HG03439 (cell line): ENCODE data around the gene SMOC1.

Experiments
- ATAC-seq: cut with Tn5 transposase; IDR thresholded peaks from one replicate; pipeline ENCODE4 v1.9.1; 2021; ENCODE audit warnings: mild to moderate bottlenecking, moderate library complexity; ENCODE audit not compliant: unreplicated experiment

SMOC1 gene

DNA sequence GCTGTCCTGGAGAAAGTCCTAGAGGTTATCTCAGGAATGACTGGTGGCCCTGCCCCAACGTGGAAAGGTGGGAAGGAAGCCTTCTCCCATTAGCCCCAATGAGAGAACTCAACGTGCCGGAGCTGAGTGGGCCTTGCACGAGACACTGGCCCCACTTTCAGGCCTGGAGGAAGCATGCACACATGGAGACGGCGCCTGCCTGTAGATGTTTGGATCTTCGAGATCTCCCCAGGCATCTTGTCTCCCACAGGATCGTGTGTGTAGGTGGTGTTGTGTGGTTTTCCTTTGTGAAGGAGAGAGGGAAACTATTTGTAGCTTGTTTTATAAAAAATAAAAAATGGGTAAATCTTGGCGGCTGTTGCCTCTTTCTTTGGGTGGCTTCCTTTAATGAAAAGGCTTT, 152.8 kb downstream of the SMOC1 start:
- no peak for ATAC-seq

DNA sequence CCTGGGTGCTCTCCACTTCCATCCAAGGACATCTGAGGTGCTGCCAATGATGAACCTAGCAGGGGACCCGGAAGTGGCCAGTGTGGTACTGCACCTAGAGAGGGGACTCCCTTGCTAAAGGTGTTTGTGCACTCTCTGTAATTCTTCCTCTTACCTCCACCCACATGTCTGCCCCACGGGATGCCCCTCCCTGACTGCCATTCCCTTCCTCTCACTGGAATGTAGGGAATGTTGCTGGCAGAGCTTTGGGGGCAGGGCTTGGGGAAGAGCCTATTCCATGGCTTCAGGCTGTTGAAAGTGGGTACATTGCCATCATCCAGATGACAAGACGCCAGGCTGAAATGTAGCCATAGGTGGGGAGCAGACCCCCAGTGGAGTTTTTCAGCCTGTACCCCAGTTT, 153.2 kb downstream of the SMOC1 start:
- ATAC-seq = no peak

DNA sequence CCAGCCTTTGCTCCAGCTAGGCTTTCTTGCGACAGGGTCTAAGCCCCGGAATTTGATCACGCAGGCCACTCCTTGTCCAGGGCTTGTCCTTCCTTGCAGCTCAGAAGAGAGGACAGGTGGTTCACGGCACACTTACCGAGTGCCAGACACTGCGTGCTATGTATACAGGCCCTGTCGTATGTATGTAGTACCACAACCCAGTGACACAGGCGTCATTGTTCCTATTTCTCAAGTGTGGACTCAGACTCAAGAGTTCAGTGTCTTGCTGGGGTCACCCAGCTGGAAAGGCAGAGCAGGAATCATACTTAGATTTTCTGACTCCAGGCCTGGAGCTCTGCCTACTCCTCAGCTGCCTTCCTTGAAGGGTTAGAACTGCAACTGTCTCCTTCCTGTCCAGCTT, 153.9 kb downstream of the SMOC1 start:
- no peak for ATAC-seq

DNA sequence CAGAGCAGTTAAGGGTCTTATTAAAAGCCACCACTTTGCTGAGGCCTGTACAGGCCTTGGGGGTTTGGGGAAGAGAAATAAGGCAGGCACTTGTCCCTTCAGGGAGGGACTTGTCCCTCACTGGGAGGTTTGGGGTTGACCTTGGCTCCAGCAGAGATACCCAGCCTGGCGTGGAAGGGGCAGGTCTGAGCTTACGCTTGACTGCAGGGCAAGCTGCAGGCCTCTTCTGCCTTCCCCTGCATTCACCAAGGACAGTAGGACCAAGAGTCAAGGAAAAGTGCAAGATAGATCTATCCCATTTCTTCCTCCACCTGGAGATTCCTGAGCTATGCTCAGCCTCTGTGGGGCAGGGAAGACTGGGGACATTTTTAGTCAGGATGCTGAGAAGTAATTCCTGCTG, 154.3 kb downstream of the SMOC1 start:
- ATAC-seq = no peak

DNA sequence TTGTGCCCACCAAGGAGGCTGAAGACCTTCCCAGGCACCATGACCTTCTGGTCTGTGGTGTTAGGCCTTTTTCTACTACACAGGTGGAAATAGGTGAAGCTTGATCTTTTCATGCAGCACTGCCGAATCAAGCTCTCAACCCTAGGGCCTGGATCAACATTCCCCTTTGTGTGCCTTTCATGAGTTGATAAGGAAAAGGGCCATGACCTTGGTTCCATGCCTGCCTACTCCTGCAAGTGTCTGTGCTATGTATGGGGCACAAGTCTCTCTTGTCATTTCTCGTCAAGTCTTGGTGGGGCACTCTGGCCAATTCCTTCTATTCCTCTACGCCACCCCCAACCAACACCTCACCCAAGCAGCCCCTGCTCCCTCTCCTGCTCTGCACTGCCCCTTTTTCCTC, 155.0 kb downstream of the SMOC1 start:
- no peak for ATAC-seq

DNA sequence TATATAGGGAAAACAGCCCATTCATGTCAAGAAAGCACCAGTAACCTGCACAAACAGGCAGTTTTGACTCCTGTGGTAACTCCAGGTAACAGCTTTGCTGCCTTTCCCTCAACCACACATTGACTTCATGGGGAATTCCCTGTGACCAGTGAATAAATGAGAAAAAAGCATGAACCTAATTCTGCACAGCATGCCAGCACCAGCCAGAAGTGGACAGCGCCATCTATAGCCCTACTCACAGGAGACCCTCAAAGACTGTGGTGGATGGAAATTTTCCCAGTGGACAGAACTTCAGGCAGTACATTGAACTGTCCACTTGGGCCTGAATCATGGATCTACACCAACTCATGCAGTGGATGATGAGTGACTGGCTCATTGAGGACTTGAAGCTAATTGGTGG, 157.4 kb downstream of the SMOC1 start:
- ATAC-seq = no peak

DNA sequence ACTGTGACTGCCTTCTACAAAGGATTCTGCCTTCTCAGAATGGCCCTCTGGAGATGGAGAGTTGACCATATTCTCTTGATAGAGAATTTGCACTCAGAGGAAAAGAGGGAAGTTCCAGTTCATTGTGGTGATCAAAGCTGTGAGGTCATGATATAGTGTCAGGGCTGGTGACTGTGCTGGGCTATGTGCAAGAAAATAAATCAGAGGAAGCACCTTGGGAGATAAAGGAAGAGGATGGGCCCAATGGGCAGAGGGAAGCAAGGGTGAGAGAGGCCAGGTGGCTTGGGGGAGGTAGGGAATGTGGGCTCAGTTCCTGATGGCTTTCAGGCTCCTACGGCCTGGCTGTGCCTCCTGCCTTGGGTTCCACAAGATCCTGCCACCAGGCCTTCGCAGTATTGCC, 163.8 kb downstream of the SMOC1 start:
- no peak for ATAC-seq

DNA sequence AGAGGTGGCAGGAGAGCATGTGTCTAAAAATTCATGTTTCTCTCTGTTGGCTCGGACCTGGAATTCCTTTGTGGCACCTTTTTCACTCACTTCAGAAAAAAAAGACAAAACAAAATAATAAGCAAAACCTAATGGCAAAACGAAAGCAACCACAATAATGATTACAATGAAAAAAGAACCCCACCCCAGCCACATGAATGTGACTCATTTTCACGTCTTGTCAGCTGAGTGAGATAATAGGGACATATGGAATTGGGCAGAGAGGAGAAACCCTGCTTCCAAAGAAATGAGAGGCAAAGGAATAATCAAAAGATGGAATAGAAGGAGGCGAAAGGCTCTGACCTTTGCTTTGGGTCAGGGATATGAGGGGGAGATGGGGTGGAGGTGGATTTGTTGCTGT, 166.1 kb downstream of the SMOC1 start:
- no peak for ATAC-seq

DNA sequence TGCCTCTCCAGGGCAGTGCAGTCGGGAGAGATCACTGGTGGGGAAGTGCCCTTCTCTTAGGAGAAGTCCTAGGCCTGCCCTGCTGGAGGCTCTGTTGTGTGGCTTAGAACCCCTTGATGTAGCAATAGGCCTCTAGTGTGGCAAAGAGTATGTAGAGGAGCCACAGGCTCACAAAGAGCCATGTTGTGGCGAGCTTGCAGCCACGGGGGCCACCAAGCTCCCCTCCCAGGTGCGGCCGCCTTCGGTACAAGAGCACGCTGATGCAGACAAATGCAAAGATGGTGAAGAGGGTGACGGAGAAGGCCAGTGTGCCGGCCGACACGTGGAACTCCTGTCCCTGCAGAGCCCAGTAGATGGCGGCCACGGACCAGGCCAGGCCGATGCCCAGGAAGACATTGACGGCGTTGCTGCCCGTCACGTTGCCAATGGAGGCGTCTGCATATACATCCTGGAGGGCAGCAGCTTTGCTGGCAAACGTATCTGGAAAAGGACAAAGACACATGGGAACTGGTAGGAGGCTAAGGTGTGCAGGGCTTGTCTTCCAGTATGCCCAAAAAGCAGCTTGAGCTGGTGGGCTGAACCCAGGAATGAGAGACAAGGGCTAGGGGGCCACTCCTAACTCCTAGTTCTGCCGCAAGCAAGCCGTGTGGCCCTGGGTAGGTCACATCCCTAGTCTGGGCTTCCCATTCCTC, 166.8 kb downstream of the SMOC1 start:
- no peak for ATAC-seq

DNA sequence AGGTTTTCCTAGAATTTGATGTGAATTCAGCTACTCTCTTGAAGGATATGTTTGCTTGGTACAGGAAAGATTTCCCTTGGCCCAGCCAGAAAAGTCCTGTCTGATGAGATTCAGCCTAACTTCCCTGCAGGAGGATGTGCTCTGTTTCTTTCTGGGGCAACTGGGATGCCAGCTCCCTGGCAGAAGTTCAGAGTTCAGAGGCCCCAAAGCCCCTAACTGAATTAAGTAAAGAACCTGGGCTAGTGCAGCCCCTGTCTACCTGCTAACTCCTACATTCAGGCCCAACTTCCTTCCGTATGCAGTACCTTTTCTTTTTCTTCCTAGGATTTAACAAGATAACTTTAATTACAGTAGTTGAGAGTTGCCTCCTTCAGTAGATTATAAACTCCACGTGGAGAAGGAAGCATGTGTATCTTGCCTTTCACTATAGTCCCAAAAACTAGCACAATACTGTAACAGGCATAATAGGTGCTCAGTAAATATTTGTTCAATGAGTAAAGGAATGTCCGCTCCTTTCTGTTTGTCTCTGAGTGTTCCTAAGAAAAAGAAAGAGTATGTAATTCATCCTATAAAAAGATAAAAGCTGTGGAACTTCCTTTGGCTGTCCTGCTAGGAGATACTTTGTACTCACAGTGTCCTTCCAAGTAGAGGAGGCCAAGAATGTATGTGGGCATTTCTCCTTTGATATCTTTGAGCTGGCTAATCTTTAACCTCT, 168.5 kb downstream of the SMOC1 start:
- ATAC-seq = no peak

DNA sequence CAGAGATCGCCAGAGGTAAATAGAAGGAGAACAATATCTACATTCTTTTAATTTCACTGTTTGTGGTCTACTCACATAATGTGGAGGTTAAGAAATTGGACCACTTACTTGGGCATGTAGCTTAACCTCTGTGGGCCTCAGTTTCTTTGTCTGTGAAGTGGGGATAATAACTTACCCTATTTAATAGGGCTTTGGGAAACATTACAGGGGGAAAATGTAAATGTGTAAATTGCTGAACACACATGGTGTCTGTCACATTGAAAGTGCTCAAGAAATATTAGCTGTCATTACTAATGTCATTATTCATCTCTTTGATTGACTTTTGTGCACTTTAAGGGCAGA, 169.1 kb downstream of the SMOC1 start:
- no peak for ATAC-seq

DNA sequence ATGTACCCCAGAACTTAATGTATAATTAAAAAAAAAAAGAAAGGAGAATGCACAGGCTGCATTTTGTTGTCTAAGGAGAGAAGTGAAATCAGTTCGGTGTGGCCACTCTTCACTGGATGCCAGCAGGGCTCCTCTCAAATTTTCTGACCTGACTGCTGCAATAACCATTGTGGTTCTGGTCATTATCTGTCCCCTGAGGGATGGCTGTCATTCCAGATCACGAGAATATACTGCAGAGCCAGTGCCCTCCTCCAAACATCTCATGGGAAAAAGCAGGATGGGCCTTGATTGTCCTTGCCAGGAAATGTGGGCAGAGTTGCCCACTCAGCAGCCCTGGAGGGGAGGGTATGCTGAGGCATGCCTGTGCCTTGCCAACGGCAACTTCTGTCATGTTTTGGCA, 170.4 kb downstream of the SMOC1 start:
- ATAC-seq = no peak

DNA sequence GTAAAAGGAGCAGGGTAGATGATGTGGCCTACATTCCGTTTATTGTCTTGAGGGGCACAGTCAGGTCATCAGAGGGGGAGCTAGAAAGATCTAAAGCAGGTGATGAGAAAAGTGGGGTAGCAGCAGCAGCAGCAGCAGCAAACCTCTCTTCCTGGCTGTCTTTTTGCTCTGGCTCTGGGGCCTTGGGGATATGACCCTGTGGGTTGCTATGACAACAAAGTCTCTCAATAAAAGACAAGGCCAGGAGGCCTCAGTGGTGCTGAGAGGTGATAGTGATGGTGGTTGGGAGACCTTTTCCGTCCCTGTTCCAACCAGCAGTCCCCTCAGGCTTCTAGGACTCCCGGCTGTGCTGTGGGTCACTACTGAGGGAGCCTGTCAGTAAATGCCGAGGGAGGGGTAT, 170.9 kb downstream of the SMOC1 start:
- ATAC-seq = no peak

DNA sequence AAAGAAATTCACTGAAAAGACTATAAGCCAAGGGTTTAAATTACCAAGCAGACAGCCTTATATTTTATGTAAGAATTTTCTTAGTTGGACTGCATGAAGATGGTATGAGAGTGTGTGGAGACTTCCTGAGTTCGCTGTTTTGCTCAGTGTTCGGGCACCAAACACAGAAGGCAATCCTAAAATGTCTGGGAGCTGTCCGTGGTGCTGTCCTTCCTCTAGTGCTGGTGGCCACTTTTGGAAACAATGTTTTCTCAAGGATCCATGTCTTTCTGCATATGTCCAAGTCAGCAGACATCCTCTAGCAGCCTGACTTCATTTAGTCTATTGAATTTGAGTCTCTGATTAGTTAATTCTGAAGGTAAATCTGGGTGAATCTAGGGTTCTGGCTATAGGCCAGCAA, 173.8 kb downstream of the SMOC1 start:
- ATAC-seq = no peak

DNA sequence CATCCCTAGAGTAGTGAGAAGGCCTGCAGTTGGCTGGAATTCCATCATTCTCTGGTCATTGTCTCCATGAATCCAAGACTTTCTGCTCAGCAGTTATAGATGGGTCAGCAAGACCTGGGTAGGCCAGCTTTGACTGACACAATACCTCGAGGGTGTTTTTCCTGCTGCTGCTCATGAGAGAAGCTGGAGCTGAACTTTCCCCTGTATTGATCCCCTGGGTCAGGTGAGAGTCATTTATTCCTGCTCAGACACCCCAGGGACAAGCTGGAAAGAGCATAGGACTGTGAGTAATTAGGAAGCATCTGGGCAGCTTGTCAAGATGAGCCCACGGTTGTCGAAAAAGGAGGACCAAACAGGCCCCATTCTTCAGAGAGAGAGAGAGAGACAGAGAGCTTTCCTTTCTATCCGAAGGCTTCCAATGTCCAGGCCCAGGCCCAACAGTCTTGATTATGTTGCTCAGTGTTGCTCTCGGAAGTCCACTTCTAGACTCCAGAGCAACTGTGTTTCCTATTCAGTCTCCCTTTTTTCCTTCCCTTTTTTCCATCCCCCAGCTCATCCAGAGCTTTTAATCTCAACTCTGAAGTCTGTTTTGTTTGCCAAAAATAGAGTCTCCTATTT, 178.4 kb downstream of the SMOC1 start:
- ATAC-seq = no peak

DNA sequence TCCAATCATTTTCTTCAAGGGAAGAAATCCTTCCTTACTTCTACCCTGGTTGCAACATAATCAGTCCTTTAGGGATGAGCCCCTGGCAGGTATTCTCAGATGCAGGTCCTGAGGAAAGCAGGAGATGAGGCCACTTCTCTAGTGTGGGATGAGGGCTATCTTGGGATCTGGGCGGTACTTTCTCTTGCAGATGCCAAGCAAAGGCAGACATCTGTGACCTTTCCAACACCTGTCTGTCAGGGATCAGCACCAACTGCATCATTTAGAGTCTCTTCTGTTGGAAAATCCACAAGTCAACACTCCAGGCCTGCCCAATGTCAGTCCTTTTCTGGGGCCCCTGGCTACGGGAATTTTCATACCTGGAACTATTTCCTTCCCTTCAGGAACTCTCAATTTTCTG, 180.3 kb downstream of the SMOC1 start:
- ATAC-seq = no peak

DNA sequence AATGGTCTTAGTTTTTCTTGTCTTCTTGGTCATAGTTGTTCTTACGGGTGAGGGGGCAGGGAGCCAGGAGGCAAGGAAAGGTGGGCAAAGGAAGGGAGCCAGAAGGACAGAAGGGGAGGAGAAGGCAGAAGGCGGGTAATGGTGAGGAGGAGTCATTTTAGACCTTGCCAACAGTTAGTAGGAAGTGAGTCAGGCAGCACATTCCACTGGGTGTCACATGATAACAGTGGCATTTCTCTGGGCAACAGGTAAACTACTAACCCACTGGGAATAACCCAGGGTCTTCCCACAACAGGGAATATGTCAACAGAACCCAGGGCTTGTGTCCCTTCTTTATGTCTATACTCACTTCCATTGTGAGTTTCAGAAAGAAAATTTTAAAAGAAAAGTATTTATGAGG, 181.9 kb downstream of the SMOC1 start:
- ATAC-seq = no peak

DNA sequence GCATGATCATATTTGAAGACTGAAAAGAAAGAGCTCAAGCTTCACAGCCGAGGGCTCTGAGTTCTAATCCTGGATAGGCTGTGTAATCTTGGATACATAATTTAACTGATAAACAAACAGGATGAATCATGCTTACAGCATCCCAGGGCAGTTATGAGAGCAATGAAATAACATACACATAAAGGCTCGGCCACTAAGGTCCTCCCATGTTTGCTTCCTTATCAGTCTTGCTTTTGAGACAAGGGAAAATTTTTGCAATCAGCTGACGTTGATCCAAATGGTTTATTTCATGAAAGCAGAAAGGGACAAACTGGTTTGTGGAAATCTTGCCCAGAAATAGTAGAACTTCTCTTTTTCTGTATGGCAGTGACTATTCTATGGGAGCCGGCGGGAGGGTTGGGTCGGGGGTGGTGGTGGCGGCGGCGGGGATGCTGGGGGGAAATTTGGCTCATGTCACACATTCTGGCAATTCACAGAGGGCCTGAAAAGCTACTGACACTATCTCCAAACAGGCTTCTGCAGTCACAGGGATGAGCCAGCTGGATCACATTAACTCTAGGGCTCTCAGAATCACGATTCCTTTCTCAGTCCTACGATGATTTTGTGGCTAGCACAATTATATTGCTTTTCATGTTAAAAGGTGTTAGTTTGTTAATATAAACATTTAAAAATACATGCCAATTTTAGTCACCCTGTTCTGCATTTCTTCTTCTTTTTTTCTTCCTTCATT, 185.1 kb downstream of the SMOC1 start:
- no peak for ATAC-seq

DNA sequence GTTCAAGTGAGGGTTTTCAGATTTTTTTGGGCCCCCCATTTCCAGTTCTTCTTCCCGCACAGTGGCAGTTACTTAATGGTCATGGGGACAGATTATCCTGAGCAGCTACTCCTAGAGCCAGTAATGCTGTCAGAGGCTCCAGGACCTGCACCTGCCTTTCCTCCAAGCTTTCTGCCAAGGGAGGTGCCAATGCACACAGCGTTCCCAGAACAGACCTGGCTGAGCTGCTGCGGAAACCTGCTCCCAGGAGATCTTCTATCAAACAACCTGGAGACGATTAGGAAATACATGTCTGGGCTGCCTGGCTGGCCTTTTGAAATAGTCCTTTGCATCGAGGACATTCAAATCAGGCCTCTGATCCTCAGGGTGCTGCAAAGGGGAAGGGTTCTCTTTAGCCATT, 188.6 kb downstream of the SMOC1 start:
- no peak for ATAC-seq

DNA sequence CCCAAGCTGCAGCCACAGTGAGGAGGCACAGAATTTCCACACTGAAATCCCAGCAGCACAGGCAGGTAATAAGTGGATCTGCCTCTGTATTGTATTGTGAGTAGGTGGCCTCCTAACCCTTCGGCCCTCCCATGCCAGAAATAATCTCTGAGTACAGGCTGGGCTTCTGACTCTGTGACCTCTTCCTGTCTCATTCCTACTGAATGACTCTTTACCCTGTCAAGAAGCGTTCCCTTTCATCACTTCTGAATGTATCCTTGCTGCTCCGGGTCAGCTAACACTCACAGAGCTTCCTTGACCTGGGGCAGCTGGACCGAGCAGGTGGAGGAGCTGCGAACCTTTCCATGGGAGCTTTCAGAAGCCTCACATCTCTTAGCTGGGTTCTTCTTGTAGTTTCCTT, 190.0 kb downstream of the SMOC1 start:
- ATAC-seq = no peak

DNA sequence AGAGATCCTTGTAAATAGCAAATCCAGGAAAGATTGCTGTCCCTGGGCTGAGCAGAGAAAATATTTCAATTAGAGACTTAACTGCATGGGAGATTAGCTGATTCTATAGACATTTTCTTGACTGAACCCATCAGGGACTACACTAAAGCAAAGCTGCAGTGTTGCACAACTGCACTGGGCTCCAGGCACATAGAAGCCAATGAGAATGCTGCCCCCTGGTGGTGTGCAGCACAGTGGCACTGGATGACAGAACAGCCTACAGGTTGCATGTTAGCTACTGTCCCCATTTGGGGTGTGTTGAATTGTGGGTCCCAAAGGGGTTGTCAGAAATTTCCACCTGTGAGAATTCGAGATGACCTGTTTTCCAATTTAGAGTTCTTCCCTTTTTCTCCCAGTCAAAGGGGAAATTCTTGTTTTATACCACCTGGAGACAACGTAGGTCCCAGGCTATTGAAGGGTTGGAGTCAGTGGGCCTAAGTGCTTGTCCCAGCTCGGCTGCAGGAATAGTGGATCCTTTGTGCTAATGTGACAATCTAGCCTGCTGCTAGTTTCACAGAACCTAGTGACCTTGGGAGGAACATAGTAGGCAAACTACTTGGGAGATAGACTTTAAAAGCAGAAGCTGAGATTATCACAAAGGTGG, 194.8 kb downstream of the SMOC1 start:
- ATAC-seq = no peak
